ENCODE measurements around the gene OSBPL10.

Gene OSBPL10

DNA sequence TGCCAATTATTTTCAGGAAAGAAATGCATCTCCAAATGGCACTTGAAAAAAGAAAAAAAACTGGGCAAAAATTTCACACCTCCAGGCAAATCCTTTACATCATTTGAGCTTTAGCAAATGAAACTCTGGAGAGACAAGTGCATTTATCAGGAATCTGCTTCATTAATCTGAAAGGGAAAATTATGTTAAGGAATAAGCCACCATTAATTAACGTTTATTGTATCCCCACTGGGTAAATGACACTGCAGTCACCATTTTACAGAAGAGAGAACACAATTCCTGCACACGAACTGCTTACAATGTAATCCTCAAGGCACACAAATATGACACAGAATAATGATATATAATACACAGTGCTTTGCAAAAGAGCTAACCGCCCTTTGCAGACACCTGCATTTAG is 217.3 kb downstream of the OSBPL10 start:
- no peak for DNase-seq

DNA sequence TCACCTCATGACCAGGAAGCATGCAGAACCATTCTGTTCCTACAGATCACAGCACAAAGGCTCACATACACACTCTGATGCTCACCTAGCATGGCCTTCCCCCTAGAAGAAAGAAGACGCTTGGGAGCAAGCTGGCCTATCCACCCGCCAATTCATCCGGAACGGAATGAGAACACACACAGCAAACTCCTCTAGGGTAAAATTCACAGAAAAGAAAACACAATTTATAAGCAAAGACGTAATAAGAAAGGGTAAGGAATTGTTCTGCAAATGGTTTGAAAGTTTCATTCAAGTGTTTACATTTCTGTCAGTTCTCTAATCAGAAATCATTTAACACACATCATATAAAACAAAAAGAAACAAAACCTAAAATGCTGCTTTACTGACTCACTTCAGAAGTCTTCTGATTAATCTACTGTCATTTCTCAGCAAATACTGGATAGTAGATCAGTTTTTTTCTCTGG is 218.1 kb downstream of the OSBPL10 start:
- no peak for DNase-seq

DNA sequence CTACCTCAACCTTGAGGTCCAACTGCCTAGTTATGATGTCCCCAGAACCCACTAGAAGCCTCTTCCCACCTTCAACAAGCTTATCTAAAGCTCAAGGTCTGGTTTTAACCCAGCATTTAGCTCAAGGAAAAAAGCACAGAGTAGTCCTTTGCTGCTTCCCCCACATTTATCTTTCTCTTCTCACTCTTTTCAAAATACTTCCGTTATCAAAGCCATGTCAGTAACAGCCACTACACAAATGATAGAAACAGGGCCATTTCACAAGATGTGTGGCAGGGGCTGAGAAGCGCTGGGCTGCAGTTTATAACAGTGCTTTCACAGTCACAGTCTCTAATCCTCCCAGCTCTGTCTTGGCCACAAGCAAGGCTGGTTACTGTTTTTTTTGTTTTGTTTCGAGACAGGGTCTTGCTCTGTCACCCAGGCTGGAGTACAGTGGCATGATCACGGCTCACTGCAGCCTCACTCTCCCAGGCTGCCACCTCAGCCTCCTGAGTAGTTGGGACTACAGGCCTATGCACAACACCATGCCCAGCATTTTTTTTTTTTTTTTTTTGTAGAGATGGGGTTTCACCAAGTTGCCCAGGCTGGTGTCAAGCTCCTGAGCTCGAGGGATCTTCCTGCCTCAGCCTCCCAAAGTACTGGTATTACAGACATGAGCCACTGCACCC is 218.8 kb downstream of the OSBPL10 start:
- no peak for DNase-seq

DNA sequence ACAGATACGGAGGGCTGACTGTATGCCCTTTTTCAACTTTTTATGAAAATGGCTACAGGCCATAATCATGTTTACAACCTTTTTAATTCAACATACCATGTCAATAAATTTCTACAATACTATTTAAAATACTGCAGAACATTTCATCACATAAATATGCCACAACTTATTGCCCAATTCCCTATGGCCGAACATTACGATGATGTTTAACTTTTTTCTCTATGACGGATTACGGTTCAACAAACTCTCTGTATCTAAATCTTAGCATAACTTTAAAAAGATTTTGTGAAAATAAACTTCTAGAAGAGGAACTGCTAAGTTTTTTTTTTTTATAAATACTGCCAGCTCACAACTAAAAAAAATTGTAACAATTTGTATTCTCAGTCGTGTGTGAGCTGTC is 220.4 kb downstream of the OSBPL10 start:
- DNase-seq = no peak

DNA sequence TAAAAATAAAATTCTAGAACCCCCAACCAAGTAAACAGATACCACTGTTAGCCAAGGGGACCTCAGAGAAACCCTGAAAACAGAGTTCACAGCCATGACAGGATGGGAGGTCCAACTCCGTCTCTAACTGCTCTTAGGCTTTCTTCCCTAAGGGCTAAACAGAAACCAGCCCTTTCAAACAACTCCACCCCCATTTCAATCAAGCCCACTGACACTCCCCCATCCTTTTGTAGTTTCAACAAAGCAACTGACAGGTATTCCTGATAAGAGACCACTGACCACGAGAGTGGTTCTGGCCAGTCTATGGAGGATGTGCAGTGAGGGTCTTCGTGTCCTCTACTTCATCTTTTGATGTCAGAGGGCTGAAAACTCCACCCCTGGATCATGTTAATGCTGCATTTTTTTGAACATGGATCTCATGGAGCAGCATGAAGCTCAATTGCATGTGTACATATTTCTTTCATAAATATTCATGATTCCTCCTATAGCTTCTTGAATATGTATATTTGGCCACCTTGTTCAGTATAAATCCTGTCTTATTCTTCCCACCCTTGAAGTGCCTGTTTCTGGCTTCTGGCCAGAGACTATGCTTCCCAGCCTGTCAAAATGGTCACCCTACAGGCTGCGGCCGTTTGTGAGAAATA is 222.6 kb downstream of the OSBPL10 start:
- DNase-seq = no peak

DNA sequence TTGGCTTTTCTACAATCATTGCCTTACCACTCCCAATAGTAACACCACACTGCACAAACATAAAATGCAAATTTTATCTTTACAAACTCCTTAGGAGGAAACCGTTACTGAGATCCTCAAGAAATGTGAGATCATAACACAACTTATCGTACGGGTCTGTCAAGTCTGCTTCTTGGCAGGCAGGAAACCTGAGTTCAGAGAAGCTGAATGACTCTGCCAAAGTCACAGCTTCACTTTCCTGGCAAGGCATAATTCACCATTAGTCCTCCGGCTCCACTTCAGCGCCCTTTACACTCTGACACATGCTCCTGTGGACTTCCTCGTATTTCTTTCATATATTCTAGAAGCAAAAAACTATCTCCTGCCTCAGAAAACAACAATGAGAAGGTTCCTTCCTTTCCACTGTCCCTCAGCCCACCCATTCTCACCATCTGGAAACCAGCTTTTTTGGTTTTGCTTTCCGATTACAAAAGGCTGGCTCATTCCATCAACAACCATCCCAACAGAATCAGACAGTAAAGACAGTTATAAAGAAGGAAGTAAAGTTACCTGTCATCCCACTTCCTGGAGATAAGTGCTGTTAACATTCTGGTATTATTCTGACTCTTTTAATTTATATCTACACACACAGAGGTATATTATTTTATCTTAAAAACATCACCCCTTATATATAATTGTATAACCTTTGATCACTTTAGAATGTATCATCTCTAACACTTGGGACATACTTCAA is 225.0 kb downstream of the OSBPL10 start:
- no peak for DNase-seq

DNA sequence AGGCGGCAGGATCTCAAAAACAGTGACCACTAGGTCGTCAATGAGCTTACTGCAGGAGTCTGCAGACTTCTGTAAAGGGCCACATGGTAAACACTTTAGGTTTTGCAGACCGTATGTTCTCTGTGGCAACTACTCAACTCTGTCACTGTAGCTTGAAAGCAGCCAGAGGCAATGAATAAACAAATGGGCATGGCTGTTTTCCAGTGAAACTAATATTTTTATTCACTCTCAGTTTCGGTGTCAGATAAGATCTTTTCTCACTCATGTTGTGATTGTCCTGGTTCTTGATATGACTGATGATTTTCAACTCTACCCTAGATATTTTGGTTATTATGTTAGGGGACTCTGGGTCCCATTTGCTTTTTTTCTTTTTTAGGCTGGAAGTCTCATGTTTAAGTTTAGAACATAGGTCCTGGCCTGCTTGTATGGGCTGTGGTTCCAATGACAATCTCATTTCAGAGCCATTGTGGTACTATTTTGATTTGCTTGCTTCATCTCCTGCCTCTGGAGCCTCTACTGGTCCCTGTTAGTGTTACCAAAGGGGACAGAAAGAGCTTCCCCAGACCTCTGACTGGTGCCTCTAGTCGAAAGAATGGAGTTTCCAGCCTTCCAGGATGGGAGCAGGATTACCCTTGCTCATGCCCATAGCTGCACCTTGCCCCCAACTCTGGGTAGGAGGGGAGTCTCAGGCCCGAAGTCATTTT is 226.3 kb downstream of the OSBPL10 start:
- no peak for DNase-seq

DNA sequence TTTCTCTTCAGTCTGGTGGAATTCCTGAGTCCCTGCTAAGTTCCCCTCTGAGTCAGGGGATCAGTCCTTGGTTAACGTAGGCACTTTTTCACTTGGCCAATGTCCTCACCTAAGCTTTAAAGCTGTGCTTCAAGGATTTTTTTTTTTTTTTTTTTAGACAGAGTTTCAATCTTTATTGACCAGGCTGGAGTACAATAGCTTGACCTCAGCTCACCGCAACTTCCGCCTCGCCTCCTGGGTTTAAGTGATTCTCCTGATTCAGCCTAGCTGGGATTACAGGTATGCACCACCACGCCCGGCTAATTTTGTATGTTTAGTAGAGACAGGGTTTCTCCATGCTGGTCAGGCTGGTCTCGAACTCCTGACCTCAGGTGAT is 228.0 kb downstream of the OSBPL10 start:
- no peak for DNase-seq

DNA sequence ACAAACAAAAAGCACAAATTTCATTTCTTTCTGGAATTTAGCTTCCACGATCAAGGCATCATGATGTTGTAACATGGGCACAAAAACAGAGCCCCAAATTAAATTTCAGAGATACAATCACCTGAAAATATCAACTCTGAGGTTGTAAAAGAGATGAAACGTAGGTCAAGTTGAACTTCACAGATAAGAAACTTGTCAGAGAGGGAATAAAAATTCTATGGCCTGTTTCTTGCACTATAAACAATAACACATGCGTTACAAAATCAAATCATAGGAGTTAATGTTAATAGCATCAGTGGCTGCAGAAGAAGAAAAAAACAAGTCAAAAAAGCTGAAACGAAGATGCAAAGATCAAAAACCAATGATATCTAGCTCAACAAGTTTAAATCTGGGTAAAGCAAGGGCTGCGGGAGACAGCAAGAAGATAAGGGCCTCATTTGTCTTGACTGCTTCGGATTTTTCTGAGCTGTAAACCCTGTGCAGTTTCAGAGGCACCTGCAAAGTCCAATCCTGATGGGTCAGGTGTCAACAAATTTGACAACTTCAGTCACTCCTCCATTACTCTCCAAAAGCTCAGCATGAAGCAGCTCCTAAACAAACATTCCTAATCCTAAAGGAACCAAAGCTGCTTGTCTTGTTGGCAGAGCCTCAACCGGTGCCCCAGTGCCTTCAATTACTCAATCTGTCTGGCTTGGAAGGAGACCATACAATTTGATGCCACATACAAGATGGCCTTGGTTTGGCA is 228.6 kb downstream of the OSBPL10 start:
- DNase-seq = no peak

DNA sequence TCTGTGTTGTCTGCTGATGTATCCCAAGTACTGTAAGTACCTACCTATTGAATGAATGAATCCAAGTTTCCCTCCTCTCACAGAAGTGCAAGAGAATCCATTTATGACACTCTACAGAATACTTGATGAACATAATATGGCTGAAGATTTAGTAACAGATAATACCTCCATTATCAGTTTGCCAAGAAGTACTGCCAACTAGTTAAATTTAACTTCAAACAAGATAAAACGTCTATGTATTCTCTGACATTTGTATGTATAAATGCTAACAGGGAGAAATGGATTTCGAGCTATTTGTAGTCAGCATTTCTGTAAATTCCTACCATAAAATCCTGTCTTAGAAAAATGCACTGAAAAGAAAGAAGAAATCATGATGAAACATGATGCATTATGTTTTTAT is 230.7 kb downstream of the OSBPL10 start:
- DNase-seq = no peak

DNA sequence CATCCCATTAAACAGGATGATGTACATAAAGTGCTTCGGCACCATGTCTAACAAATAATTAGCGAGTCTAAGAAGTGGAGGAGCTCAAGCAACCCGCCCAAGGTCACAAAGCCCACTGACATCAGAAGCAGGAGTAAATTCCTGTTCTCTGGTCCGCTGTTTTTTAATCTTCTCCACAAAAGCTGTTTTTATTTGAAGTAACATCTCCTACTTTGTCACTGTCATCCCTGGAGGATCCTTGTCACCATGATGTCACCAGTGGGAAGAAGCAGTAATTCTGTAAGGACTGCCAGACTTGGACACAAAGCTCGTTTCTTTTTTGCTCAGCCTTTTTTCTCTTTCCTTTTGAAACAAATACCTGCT is 232.1 kb downstream of the OSBPL10 start:
- DNase-seq = no peak

DNA sequence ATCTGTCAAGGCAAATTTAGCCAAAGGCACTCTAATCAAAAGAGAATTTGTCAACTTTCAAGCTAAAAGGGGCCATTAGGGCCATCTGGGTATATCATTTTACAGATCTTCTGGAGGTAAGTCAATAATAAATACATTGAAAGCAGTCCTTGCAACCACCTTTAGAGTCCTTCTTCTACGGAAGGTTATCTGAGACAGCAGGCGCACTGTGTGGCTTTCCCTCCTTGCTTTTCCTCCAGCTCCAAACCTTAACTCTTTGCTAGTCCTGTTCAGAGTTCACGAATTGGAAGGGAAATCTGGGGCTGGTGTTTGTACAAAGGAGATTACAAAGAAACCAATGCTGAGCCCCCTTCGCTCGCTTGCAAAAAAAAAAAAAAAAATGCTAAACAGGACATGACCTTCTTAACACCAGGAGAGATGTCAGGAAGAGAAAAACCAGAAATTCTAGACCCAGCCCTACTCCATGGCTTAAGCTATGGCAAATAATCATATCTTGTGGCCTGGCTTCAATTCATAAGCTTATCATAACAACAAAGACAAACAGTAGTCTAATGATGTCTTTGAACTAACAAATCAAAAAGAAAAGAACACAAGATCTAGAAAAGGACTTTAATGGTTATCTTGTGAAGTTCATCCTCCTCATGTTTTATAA is 232.7 kb downstream of the OSBPL10 start:
- DNase-seq = no peak

DNA sequence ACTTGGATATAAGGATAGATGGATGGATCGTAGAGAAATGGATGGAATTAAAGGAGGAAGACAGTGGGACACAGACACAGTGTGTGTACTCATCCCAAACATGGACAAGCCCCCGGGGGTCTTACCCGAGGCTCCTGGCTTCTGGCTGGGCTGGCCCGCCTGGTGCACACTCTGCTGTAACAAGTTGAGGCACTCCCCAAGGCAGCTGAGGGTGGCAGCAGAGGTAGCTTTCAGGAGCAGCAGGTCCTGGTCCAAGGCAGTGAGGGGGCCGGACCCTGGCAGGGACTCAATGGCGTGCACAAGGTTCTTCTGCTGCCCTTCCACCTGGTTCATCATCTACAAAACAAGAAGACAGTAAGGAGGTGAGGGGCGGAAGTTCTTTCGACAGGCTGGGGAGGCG is 233.3 kb downstream of the OSBPL10 start:
- no peak for DNase-seq

DNA sequence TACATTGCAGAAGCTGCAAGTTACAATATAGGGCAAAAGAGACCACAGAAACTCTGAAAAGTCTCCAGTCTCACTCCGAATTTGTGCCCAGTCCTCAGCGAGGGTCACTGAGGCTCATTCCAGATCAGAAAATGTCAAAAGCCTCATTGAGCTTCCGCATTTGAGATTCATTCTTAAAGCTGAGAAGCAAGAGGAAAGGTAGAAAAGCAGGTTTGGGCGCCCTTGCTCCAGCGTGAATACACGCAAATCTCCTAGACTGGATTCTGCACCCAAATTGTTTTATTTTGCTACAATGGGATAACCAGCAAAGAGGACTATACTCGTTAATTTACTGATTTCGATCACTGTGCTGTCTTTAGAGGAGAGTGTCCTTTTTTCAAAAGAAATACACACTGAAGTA is 236.1 kb downstream of the OSBPL10 start:
- no peak for DNase-seq

DNA sequence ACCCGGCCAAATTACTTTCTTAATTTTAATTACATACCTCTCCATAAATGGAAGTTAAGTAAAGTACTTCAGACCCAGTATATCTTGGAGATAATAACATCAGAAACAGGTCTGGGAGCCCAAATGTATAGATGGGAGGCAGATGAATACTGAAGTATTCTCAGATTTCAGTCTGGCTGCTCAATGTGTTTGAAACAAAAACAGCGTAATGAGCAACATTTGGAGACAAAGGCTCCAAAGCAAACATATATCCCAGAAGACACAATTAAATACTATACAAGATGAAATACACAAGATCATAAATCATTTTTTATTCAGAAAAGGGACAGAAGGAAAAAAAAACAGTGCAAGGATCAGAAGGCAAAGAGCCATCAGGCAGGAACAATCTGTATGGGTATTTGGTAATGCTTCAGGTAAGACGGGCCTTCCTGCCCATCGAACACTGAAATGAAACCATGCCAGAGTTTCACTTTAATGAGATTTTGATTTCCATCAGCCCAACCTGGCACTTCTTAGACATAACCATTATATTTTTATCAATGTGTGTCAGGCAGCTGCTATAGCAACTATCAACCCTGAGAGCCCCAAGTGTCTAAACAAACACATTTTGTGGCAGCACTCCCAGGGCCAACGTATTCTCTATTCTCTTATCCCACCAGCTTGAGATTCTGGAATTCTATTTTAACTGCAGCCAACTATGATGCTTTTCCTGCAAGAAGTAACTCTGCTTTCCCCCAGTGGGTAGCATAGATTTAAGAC is 237.6 kb downstream of the OSBPL10 start:
- no peak for DNase-seq

DNA sequence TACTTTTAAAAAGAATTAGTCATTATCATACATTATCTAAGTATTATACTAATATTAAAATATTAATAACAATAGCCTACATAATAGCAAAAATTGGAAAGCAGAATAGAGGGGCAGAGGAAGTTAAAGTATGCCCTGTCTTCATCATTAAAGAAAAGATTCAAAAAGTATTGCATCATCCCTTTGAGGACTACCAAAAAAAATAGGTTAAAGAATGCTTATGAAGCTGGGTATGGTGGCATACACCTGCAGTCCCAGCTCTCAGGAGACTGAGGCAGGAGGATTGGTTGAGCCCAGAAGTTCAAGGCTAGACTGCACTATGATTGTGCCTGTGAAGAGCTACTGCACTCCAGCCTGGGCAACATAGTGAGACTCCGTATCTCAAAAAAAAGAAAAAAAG is 240.7 kb downstream of the OSBPL10 start:
- no peak for DNase-seq

DNA sequence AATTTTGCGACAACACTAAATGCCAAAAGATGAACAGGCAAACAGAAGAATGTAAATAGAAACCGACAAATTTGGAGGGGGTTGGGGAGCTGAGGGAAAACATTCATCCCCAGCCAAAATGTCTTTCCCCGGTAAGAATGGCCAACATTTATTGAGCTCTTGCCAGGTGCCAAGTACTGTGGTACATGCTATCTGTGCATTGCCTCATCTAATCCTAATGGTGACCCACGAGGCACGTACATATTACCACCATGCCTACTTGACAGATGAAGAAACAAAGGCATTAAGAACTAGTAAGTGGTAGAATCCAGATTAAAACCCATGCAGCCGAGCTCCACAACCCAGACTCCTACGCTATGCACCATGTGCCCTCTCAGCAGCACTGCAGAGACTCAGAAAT is 242.7 kb downstream of the OSBPL10 start:
- DNase-seq = no peak

DNA sequence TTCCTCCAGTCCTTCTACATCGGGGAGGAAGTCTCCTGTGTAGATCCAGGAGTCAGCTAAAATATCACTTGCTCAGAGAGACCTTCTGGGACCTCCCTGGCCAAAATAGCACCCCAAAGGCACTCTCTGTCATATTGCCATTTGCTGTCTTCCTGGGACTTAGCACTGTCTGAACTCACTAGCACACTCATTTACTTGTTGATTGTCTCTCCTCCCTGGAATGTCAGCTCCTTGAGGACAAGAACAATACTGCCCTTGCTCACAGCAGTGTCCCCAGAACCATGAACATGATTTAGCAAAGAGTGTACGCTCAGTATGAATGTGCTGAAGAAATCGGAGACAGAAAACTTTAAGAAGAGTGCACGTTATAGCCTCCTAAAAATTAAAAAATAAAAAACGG is 245.4 kb downstream of the OSBPL10 start:
- DNase-seq = no peak

DNA sequence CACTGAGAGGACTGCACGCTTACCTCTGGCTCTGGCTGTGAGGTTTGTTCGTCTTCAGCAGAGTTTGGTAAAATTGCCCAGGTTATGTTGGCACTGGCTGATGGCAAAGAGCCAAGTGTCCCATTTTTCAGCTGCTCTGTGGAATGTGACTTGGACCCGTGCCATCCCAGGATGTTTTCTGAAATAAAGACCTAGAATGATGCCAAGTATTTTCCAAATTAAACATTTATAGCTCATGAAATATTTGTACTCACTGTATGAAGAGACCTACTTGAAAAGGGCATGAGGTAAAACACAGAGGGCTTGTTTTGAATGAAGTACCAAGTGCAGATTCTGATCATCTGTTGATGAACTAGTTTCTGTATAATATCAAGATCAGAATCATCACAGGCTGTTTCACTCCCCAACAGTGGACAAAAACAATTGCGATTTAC is 247.8 kb downstream of the OSBPL10 start:
- peak; percentile 40 to 53 for DNase-seq

DNA sequence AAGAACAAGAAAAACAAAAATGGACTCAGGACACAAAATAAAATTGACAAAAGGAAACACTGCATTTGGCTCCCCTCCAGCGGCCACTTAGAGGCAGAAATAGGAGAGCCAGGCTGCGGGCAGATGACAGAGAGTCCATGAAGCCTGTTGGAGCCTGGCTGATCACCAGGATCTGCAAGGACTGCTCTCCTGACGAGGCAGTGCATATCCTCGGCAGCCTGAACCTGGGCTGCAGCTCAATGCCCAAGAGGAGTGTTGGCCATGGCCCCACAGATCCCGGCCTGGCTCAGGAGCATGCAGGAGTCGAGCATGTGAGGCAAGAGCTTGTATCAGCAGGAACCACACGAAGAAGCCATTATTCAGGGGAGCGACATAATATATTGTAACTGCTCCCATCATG is 248.5 kb downstream of the OSBPL10 start:
- DNase-seq = no peak

DNA sequence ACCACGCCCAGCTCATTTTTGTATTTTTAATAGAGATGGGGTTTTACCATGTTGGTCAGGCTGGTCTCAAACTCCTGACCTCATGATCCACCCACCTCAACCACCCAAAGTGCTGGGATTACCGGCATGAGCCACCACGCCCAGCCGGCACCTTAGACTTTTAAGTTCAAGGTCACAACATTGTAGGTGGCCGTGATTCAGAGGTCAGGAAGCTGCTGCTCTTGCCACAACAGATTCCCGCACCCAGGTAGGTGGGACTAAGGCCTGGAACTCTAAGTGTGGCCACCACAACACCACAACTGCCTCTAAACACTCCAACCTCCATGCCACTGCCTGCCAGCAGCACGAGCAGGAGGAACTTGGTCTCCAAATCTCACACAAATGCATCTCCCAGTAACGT is 251.5 kb downstream of the OSBPL10 start:
- no peak for DNase-seq

DNA sequence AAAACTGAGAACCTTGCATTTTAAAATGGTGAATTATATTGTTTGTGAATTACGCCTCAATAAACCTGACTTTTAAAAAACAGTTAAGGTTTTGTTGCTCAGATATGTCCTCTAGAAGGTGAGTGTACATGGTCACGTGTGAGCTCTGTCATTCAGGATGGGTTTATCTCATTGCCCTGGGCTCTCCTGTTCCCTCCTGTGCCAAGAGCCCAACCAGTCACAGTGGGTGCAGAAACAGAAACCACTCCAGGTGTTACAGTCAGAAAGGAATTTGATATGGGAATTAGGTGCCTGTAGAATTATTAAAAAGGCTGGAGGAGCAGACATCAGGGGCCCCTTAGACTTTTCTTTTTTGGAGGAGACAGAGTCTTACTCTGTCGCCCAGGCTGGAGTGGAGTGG is 252.0 kb downstream of the OSBPL10 start:
- no peak for DNase-seq

Measured in NCI-H2081 (cell line).